ENCODE results near the gene TMEM179.
"Not testable (repeated sequence)": the region's sequence is repeated elsewhere in the genome, so short reads cannot be mapped to it uniquely, and the experiment has no call there.

Gene TMEM179

GRCh38 chr14:104637546-104638003 is 33.0 kb upstream of the TMEM179 start:
- DNase-seq = no peak

DNA sequence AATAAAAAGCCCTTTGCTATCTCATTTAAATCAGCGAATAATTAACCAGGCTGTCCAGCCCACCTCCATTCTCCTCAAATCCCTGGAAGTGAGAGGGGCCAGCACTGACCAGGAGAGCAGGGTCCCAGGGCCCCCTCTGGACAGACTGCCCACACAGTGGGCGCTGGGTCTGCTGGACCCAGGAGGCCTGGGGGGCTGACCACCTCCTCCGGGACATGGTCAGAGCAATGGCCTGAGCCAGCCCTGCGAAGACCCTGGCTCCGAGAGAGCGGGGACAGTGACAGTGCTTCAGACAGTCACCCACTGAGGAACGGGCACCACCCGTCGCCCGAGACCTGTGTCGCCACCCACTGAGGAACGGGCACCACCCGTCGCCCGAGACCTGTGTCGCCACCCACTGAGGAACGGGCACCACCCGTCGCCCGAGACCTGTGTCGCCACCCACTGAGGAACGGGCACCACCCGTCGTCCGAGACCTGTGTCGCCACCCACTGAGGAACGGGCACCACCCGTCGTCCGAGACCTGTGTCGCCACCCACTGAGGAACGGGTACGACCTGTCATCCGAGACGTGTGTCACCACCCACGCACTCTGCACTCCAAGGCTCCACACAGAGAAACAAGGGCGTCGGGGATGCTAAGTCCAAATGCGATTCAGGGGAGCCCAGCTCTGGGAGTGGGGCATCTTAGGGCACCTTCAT is 32.4 kb upstream of the TMEM179 start:
- not testable (repeated sequence) for DNase-seq

GRCh38 chr14:104636131-104636530 is 31.6 kb upstream of the TMEM179 start:
- DNase-seq = no peak

DNA sequence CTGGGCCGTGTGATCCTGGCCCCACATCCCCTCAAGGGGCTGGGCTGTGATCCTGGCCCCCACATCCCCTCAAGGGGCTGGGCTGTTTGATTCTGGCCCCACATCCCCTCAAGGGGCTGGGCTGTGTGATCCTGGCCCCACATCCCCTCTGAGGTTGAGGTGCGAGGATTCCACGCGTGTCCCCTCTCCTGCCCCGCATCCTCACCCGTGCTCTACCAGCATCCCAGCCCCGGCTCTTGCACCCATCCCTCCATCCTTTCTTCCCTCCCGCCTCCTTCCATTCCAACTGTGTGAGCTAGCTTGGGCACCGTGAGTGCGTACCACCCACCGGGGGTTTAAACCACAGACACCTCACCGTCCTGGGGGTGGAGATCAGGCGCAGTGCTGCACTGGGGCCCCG is 31.1 kb upstream of the TMEM179 start:
- DNase-seq = no peak

- no peak for DNase-seq
Observed at GRCh38 chr14:104634886-104635570, 30.5 kb upstream of the TMEM179 start.

GRCh38 chr14:104634138-104634760 is 29.7 kb upstream of the TMEM179 start:
- DNase-seq = no peak

- no peak for DNase-seq
Observed at GRCh38 chr14:104633276-104634137, 28.9 kb upstream of the TMEM179 start.

DNA sequence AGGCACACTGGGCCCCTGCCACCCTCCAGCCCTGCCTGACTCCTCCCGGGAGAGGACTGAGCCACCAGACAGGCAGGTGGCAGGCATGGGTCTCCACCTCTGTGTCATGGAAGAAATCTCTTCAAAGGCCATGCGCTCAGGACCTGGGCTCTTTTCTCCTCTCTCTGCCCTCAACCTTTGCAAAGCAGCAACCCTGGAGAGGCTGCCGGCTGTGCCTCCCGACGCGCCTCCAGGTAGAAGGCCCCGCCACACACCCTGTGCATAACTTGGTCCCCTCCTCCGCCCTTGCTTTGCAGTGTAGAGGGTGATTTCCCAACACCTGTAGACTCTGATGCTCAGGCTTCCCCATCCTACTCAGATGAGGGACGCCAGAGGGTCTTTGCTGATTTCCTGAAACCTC is 28.2 kb upstream of the TMEM179 start:
- no peak for DNase-seq

GRCh38 chr14:104624939-104625338 is 20.4 kb upstream of the TMEM179 start:
- DNase-seq = no peak

DNA sequence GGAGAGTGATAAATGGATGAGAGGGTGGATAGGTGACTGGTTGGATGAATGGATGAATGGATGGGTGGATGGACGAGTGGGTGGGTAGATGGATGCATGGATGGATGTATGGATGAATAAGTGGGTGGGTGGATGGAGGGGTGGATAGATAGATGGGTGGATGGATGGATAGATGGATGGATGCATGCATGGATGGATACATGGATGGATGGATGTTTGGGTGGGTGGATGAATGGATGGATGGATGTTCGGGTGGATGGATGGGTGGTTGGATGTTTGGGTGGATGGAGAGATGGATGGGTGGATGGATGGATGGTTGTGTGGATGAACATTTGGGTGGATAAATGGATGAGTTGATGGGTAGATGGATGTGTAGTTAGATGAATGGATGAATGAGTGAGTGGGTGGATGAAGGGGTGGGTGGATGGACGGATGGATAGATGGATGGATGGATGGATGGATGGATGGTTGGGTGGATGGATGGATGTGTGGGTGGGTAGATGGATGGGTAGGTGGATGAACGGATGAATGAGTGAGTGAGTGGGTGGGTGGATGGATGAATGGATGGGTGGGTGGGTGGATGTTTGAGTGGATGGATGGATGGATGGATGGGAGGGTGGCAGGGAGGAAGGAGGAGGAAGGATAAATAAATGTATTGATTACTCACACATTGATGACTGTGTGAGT is 9.7 kb upstream of the TMEM179 start:
- no peak for DNase-seq

DNA sequence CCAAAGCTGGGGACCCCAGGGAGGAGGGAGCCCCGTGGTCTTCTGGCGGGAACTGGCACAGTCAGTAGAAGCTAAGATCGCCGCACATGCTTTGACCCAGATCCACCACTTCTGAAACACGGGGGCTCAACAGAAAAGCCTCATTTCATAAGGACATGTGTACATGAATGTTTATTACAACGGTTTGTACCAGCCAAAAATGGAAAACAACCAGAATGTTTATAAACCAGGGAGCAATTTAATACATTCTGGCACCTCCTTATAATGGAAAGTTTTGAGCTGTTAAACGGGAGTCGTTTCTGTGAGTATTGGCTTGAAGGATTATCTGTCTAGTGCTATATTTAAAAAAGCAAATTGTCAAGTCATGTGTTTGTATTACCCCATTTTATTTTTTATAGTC is 7.3 kb upstream of the TMEM179 start:
- DNase-seq = no peak

GRCh38 chr14:104610749-104611310 is 6.3 kb upstream of the TMEM179 start:
- no peak for DNase-seq

DNA sequence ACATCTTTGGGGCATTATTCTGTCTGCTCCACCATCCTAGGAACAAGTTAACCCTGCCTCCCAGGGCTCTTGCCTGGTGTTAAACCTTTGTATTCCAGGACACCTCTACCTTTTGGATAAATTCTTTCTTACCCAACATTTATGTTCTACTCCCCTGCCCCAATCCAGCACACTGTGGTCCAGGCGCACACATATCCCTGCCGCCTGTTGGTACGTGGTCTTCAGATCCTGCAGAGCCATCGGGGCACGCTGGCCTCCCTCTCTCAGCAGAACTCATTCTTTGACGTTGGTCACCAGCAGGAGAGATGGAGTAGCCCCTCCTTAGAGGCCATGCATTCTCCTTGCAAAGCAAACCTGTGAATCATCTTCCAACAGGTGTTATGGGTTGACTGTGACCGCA is 5.1 kb upstream of the TMEM179 start:
- DNase-seq = no peak

- no peak for DNase-seq
Observed at GRCh38 chr14:104603711-104604401, 716 bp downstream of the TMEM179 start.

- DNase-seq = no peak
Observed at GRCh38 chr14:104602933-104603325, 1.6 kb downstream of the TMEM179 start.

DNA sequence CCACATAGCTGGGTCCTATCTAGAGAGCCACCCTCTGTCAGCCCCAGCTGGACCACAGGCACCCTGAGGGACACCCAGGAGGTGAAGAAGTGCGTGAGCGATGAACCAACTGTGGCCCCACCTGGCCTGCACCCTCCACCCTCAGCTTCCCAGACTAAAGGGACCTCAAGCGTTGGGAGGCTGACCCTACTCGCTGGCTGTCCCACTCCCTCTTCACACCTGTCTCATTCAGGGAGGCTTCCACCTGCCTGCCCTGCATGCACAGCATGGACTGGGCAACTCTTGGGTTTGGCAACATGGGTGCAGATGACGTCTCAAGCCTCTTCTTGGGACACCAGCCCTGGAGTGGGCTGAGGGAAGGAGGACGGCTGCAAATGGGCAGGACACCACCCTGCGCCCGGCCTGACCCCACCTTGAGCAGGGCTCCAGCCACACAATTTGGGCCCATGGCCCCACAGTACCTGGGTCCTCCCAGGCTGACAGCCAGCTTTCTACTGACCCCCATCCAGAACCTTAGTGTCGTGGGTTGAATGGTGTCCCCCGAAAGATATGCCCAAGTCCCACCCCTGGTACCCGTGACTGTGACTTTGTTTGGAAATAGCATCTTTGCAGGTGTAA is 2.1 kb downstream of the TMEM179 start:
- no peak for DNase-seq

DNA sequence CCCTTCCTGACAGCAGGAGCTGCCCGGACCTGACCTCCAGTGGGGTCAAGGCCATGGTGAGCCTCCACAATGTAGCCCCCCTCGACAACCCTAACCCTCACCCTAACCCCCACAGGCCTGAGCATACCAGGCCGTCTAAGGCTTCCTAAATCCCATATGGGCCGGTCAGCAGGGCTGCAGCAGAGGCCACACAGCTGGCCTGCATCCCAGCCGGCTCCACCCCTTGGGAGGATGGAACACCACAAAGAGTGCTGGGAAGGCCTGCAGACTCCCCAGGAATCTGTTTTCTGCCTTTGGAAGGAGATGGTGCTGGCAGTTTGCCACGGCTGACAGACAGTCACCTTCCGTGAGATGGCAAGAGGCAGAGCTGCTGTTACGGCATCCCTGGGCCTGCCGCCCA is 2.8 kb downstream of the TMEM179 start:
- no peak for DNase-seq

DNA sequence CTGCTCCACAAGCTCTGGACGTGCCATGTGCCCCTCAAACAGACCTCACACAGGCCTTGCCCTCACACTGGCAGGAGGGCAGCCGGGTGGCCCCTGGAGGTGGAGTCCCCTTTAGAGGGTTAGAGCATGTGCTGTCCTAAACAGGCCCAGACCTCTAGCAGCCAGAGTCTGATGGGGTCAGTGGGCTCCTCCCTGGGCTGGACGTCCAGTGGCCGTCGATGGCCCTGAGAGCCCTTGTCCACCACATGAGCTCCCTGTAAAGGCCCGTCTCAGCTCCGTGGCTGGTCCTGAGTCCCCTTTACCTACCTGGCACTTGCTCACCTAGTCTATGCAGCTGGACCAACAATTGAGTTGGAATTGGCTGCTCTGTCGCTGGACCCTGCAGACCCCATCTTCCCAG is 3.8 kb downstream of the TMEM179 start:
- no peak for DNase-seq

GRCh38 chr14:104600141-104600643 is 4.4 kb downstream of the TMEM179 start:
- DNase-seq = no peak

- no peak for DNase-seq
Observed at GRCh38 chr14:104599446-104599845, 5.1 kb downstream of the TMEM179 start.

GRCh38 chr14:104598910-104599273 is 5.7 kb downstream of the TMEM179 start:
- DNase-seq = no peak

Measured in stimulated activated CD4-positive, alpha-beta T cell treated with anti-CD3 and anti-CD28 coated beads, Interleukin-2, amount 100 ng/mL, for 24 hours (primary cell).